Peyer's patch (tissue), 4 donors: ENCODE data around the gene TMEM139. TPM values are rescaled to one million over a fixed set of nuclear protein-coding genes. Genes with fewer than 3 reads are reported as not detected.
"Not testable (repeated sequence)": the region's sequence is repeated elsewhere in the genome, so short reads cannot be mapped to it uniquely, and the experiment has no call there.

ENCODE experiments used
- DNase-seq, 3 donors: peaks; one replicate each; pipeline ENCODE4 v3.0.0-alpha.2; 2017 to 2019
- H3K27ac ChIP-seq, 4 donors: fragments of 200-600 bp; sonication (generic); one replicate each; pipeline ENCODE4 v1.5.1; 2016 to 2019
- H3K27me3 ChIP-seq, 2 donors: fragments of 200-600 bp; sonication (generic); one replicate each; pipeline ENCODE4 v1.5.1; 2019
- H3K36me3 ChIP-seq, 3 donors: fragments of 200-600 bp; sonication (generic); one replicate each; pipeline ENCODE4 v1.5.1; 2016 to 2019
- H3K4me1 ChIP-seq, 4 donors: fragments of 200-600 bp; sonication (generic); one replicate each; pipeline ENCODE4 v1.5.1; 2016 to 2019
- H3K4me3 ChIP-seq, 4 donors: fragments of 200-600 bp; sonication (generic); 1 replicate in 3 of 4; 2 replicates in 1 of 4; pipeline ENCODE4 v1.5.1; 2016 to 2019; ENCODE audit warnings: mild to moderate bottlenecking in 1 of 4
- H3K9me3 ChIP-seq, 4 donors: fragments of 200-600 bp; sonication (generic); one replicate each; pipeline ENCODE4 v1.5.1; 2016 to 2019; ENCODE audit warnings: mild to moderate bottlenecking in 1 of 4
- CTCF ChIP-seq, 6 experiments: fragments of 450-650 bp in 4 of 6; fragments of 200-600 bp in 2 of 6; sonication (generic) in 1 of 6; IDR thresholded peaks; one replicate each; pipeline ENCODE4 v1.5.1; 2017 to 2019; ENCODE audit warnings: antibody characterized with exemption in 6 of 6, mild to moderate bottlenecking in 3 of 6, moderate library complexity in 1 of 6
- POLR2A ChIP-seq, 2 donors: fragments of 450-650 bp; IDR thresholded peaks; one replicate each; pipeline ENCODE4 v1.5.1; 2017; ENCODE audit warnings: antibody characterized with exemption in 2 of 2, mild to moderate bottlenecking in 2 of 2, moderate library complexity in 2 of 2
- total RNA-seq, 4 donors: library from RNA; depleted of rRNA; stranded (reverse); fragments of >200 nt; gene quantifications; one replicate each; pipeline ENCODE4 v1.1.0, GENCODE V29; 2016

The TMEM139 gene
- total RNA-seq, 4 donors from 2014 or later = 54.5 to 162 (median 130) TPM

- no peaks in the 10 kb centered on the region for H3K9me3 ChIP-seq
- H3K4me1 ChIP-seq = peaks cover 0 to 28% (median 7%) of the 10 kb centered on the region in 4 donors
- TF ChIP-seq POLR2A (IDR thresholded peaks at IDR 0.05) (no peak), CTCF (IDR thresholded peaks at IDR 0.05) (no peak)
- H3K27me3 ChIP-seq = no peaks in the 10 kb centered on the region
- DNase-seq = no peak
- H3K4me3 ChIP-seq = peak overlapping the region; percentile 77 to 94 (median 87)
- H3K36me3 ChIP-seq = peaks cover 0 to 31% (median 0%) of the 10 kb centered on the region in 3 donors
- peak overlapping the region; percentile 87 to 97 (median 92) for H3K27ac ChIP-seq
Measured at GRCh38 chr7:143289421-143289820, 4.7 kb downstream of the TMEM139 start.

DNA sequence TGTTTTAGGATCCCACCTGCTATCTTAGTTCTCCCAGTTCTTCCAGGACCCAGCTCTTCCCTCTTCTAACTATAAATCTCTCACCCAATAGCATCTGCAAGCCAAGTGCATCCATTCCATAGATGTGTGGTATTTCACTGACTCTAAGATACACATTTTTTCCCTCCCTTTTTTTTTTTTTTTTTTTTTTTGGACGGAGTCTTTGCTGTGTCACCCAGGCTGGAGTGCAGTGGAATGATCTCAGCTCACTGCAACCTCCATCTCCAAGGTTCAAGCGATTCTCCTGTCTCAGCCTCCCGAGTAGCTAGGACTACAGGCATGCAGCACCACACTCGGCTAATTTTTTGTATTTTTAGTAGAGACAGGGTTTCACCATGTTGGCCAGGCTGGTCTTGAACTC, 5.1 kb downstream of the TMEM139 start:
- H3K27me3 ChIP-seq, H3K27ac ChIP-seq, H3K9me3 ChIP-seq, DNase-seq: not testable (repeated sequence)
- peak overlapping the region in 1 of 4 donors; percentile 77 for H3K4me3 ChIP-seq
- peaks cover 0 to 28% (median 7%) of the 10 kb centered on the region in 4 donors for H3K4me1 ChIP-seq
- H3K36me3 ChIP-seq = peaks cover 0 to 36% (median 0%) of the 10 kb centered on the region in 3 donors

DNA sequence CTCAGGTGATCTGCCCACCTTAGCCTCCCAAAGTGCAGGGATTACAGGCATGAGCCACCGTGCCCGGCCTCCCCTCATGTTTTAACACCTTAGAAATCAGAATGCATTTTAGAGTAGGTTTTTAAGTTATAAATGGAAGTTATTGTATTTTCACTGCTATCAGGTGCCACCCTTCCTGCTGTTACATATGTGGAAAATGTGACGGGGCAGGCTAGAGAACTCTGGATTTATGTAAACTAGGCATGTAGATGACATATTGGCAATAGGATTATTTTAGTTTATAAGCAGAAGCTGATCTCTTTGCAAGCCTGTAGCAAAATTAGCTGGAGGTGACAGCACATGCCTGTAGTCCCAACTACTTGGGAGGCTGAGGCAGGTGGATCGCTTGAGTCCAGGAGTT, 5.5 kb downstream of the TMEM139 start:
- no peak for TF ChIP-seq POLR2A (IDR thresholded peaks at IDR 0.05)
- TF ChIP-seq CTCF (IDR thresholded peaks at IDR 0.05) = no peak
- H3K4me1 ChIP-seq = peaks cover 0 to 28% (median 7%) of the 10 kb centered on the region in 4 donors
- DNase-seq = no peak
- no peaks in the 10 kb centered on the region for H3K27me3 ChIP-seq
- no peaks in the 10 kb centered on the region for H3K9me3 ChIP-seq
- peak overlapping the region in 1 of 4 donors; percentile 77 for H3K4me3 ChIP-seq
- no peak overlapping the region for H3K27ac ChIP-seq
- H3K36me3 ChIP-seq = peaks cover 0 to 40% (median 0%) of the 10 kb centered on the region in 3 donors

- Histone ChIP-seq H3K4me1 (peaks cover 0 to 26% (median 7%) of the 10 kb centered on the region in 4 donors), H3K36me3 (peaks cover 0 to 65% (median 0%) of the 10 kb centered on the region in 3 donors), H3K27ac (no peak overlapping the region), H3K27me3 (no peaks in the 10 kb centered on the region), H3K9me3 (no peaks in the 10 kb centered on the region), H3K4me3 (no peak overlapping the region)
- TF ChIP-seq CTCF (IDR thresholded peaks at IDR 0.05) (no peak), POLR2A (IDR thresholded peaks at IDR 0.05) (no peak)
- DNase-seq = no peak
Measured at GRCh38 chr7:143292876-143293275, 8.1 kb downstream of the TMEM139 start.

- no peak for TF ChIP-seq CTCF (IDR thresholded peaks at IDR 0.05)
- peaks cover 0 to 90% (median 0%) of the 10 kb centered on the region in 3 donors for H3K36me3 ChIP-seq
- H3K9me3 ChIP-seq = no peaks in the 10 kb centered on the region
- H3K4me1 ChIP-seq = peaks cover 0 to 20% (median 0%) of the 10 kb centered on the region in 4 donors
- no peak overlapping the region for H3K4me3 ChIP-seq
- no peak for DNase-seq
- H3K27me3 ChIP-seq = no peaks in the 10 kb centered on the region
- H3K27ac ChIP-seq = peak overlapping the region in 1 of 4 donors; percentile 4
Measured at GRCh38 chr7:143295870-143296269, 11.1 kb downstream of the TMEM139 start.

- DNase-seq = no peak
- H3K9me3 ChIP-seq = no peaks in the 10 kb centered on the region
- TF ChIP-seq CTCF (IDR thresholded peaks at IDR 0.05) = no peak
- no peak for TF ChIP-seq POLR2A (IDR thresholded peaks at IDR 0.05)
- peaks cover 0 to 26% (median 0%) of the 10 kb centered on the region in 4 donors for H3K4me1 ChIP-seq
- H3K27ac ChIP-seq = peak overlapping the region in 1 of 4 donors; percentile 4
- peaks cover 0 to 93% (median 0%) of the 10 kb centered on the region in 3 donors for H3K36me3 ChIP-seq
- no peak overlapping the region for H3K4me3 ChIP-seq
- no peaks in the 10 kb centered on the region for H3K27me3 ChIP-seq
Measured at GRCh38 chr7:143296686-143297085, 11.9 kb downstream of the TMEM139 start.
